GM19452 (cell line): Measurements from ENCODE around the gene GATAD2B.
"Not testable (repeated sequence)": the region's sequence is repeated elsewhere in the genome, so short reads cannot be mapped to it uniquely, and the experiment has no call there.

Experiments used
- ATAC-seq: cut with Tn5 transposase; IDR thresholded peaks from one replicate; pipeline ENCODE4 v1.9.1; 2021; ENCODE audit not compliant: unreplicated experiment

GATAD2B gene

GRCh38 chr1:153899509-153899908 lies 23.3 kb downstream of the GATAD2B start:
- ATAC-seq, result no peak

- ATAC-seq, result not testable (repeated sequence)
Measured at GRCh38 chr1:153895866-153896265, 26.9 kb downstream of the GATAD2B start.

GRCh38 chr1:153891042-153891441 lies 31.7 kb downstream of the GATAD2B start:
- ATAC-seq, result not testable (repeated sequence)

- ATAC-seq, result no peak
Measured at GRCh38 chr1:153888533-153888932, 34.2 kb downstream of the GATAD2B start.

- ATAC-seq, result no peak
Measured at GRCh38 chr1:153886127-153886526, 36.6 kb downstream of the GATAD2B start.

- ATAC-seq, result no peak
Measured at GRCh38 chr1:153883223-153883622, 39.5 kb downstream of the GATAD2B start.

- ATAC-seq, result no peak
Measured at GRCh38 chr1:153882296-153882912, 40.4 kb downstream of the GATAD2B start.

- ATAC-seq, result no peak
Measured at GRCh38 chr1:153881751-153882150, 41.0 kb downstream of the GATAD2B start.

GRCh38 chr1:153880962-153881361 lies 41.8 kb downstream of the GATAD2B start:
- no peak for ATAC-seq

GRCh38 chr1:153880024-153880423 lies 42.7 kb downstream of the GATAD2B start:
- no peak for ATAC-seq

- no peak for ATAC-seq
Measured at GRCh38 chr1:153877112-153877511, 45.7 kb downstream of the GATAD2B start.

- no peak for ATAC-seq
Measured at GRCh38 chr1:153872934-153873333, 49.8 kb downstream of the GATAD2B start.

- ATAC-seq, result no peak
Measured at GRCh38 chr1:153872331-153872730, 50.4 kb downstream of the GATAD2B start.

- no peak for ATAC-seq
Measured at GRCh38 chr1:153869486-153869885, 53.3 kb downstream of the GATAD2B start.

GRCh38 chr1:153866045-153866850 lies 56.5 kb downstream of the GATAD2B start:
- no peak for ATAC-seq

GRCh38 chr1:153860285-153860684 lies 62.5 kb downstream of the GATAD2B start:
- ATAC-seq, result no peak

- no peak for ATAC-seq
Measured at GRCh38 chr1:153857505-153857904, 65.3 kb downstream of the GATAD2B start.

GRCh38 chr1:153856763-153857162 lies 66.0 kb downstream of the GATAD2B start:
- ATAC-seq, result no peak

GRCh38 chr1:153852170-153852569 lies 70.6 kb downstream of the GATAD2B start:
- ATAC-seq, result no peak

- peak; percentile 72 for ATAC-seq
Measured at GRCh38 chr1:153849487-153850185, 73.1 kb downstream of the GATAD2B start.

- ATAC-seq, result no peak
Measured at GRCh38 chr1:153848805-153849204, 74.0 kb downstream of the GATAD2B start.

GRCh38 chr1:153845158-153845557 lies 77.6 kb downstream of the GATAD2B start:
- ATAC-seq, result no peak
